HG03521 (cell line): ENCODE results near the gene PLXNB2.

Experiments
- ATAC-seq: cut with Tn5 transposase; IDR thresholded peaks from one replicate; pipeline ENCODE4 v1.9.1; 2021; ENCODE audit warnings: mild to moderate bottlenecking, moderate library complexity; ENCODE audit not compliant: unreplicated experiment

The PLXNB2 gene

GRCh38 chr22:50269573-50269969 lies 37.9 kb downstream of the PLXNB2 start:
- no peak for ATAC-seq

GRCh38 chr22:50268655-50269113 lies 38.8 kb downstream of the PLXNB2 start:
- no peak for ATAC-seq

GRCh38 chr22:50267591-50268390 lies 39.7 kb downstream of the PLXNB2 start:
- ATAC-seq, result no peak

- ATAC-seq, result no peak
These were observed 40.5 kb downstream of the PLXNB2 start for GRCh38 chr22:50266994-50267393.

- ATAC-seq, result no peak
These were observed 42.3 kb downstream of the PLXNB2 start for GRCh38 chr22:50264946-50265669.

- no peak for ATAC-seq
These were observed 43.2 kb downstream of the PLXNB2 start for GRCh38 chr22:50264104-50264745.

GRCh38 chr22:50262973-50263617 lies 44.4 kb downstream of the PLXNB2 start:
- no peak for ATAC-seq

GRCh38 chr22:50262460-50262911 lies 45.0 kb downstream of the PLXNB2 start:
- ATAC-seq, result no peak

- ATAC-seq, result peak; percentile 31
These were observed 45.6 kb downstream of the PLXNB2 start, which contains the start of gene MAPK12 for GRCh38 chr22:50261615-50262459. TSS of gene MAPK12 (minus strand) at chr22:50261683. CDS start at chr22:50261509, 174 bp downstream.

- ATAC-seq, result peak; percentile 42
These were observed 46.4 kb downstream of the PLXNB2 start for GRCh38 chr22:50260801-50261614.

GRCh38 chr22:50260434-50260800 lies 47.0 kb downstream of the PLXNB2 start:
- ATAC-seq, result no peak

- ATAC-seq, result no peak
These were observed 48.1 kb downstream of the PLXNB2 start for GRCh38 chr22:50259302-50259701.

- no peak for ATAC-seq
These were observed 48.8 kb downstream of the PLXNB2 start for GRCh38 chr22:50258361-50259292.

- no peak for ATAC-seq
These were observed 49.7 kb downstream of the PLXNB2 start for GRCh38 chr22:50257451-50258360.

- ATAC-seq, result no peak
These were observed 50.4 kb downstream of the PLXNB2 start for GRCh38 chr22:50257041-50257440.

- no peak for ATAC-seq
These were observed 51.1 kb downstream of the PLXNB2 start for GRCh38 chr22:50256258-50256862.

GRCh38 chr22:50255607-50256006 lies 51.8 kb downstream of the PLXNB2 start:
- ATAC-seq, result no peak
